H1 (cell line): ENCODE data around the gene DCANP1. TPM values are rescaled to one million over a fixed set of nuclear protein-coding genes. Genes with fewer than 3 reads are reported as not detected.

Source experiments
- CTCF ChIA-PET: fragments of 300-600 bp; sonication (Branson Sonifier 250); formaldehyde crosslinking; loops from one replicate; lab custom pipeline; 2021; ENCODE audit not compliant: partially characterized antibody; lab: Charles Lee
- POLR2A ChIA-PET: fragments of 300-600 bp; sonication (Branson Sonifier 250); formaldehyde crosslinking; loops from one replicate; lab custom pipeline; 2021; ENCODE audit warnings: inconsistent platforms; ENCODE audit not compliant: partially characterized antibody; lab: Charles Lee
- DNase-seq, 2 experiments: peaks; one replicate each; pipeline versions ENCODE4 v3.0.0 to v3.0.0-alpha.2; 2010 to 2022; ENCODE audit warnings: low spot score in 2 of 2, low read depth in 1 of 2, mixed read lengths in 1 of 2
- FAIRE-seq: peaks from 2 replicates; lab custom pipeline; 2011; peaks lifted over from hg19 to GRCh38; lab: Jason Lieb, UNC
- H2AFZ ChIP-seq: 2 replicates; pipeline ENCODE4 v1.8.1; 2012; ENCODE audit warnings: low read length, inconsistent platforms
- H2AK5ac ChIP-seq: 2 replicates; pipeline ENCODE4 v1.6.1; 2013; ENCODE audit warnings: low read depth, low read length
- H2BK120ac ChIP-seq: replicated peaks from 2 replicates; pipeline ENCODE3; 2013; ENCODE audit warnings: low read depth, low read length, inconsistent platforms
- H2BK12ac ChIP-seq: 2 replicates; pipeline ENCODE4 v1.6.1; 2013; ENCODE audit warnings: low read depth, low read length
- H2BK15ac ChIP-seq: 2 replicates; pipeline ENCODE4 v1.6.1; 2013; ENCODE audit warnings: low read length
- H2BK20ac ChIP-seq: 2 replicates; pipeline ENCODE4 v1.6.1; 2013; ENCODE audit warnings: low read length
- H2BK5ac ChIP-seq: 2 replicates; pipeline ENCODE4 v1.6.1; 2013; ENCODE audit warnings: low read depth, low read length
- H3K14ac ChIP-seq: 2 replicates; pipeline ENCODE4 v1.6.1; 2013; ENCODE audit warnings: inconsistent platforms; ENCODE audit not compliant: insufficient read length
- H3K18ac ChIP-seq: 2 replicates; pipeline ENCODE4 v1.6.1; 2013; ENCODE audit warnings: low read length; ENCODE audit errors: extremely low read depth
- H3K23ac ChIP-seq: 2 replicates; pipeline ENCODE4 v1.6.1; 2013; ENCODE audit warnings: inconsistent platforms; ENCODE audit not compliant: insufficient read length
- H3K23me2 ChIP-seq: 2 replicates; pipeline ENCODE4 v1.6.1; 2013; ENCODE audit warnings: low read depth, low read length
- H3K27ac ChIP-seq: 2 replicates; pipeline ENCODE4 v1.6.1; 2011; ENCODE audit warnings: low read depth, low read length, inconsistent platforms
- H3K27me3 ChIP-seq, 4 experiments: replicated peaks in 1 of 4; 1 replicate in 1 of 4; 2 replicates in 3 of 4; pipeline versions ENCODE4 v1.6.1 to v1.8.1; 2011 to 2013; ENCODE audit warnings: low read length in 3 of 4, mild to moderate bottlenecking in 3 of 4, inconsistent platforms in 2 of 4, mixed read lengths in 2 of 4, moderate library complexity in 1 of 4; ENCODE audit not compliant: control insufficient read depth in 3 of 4, insufficient read depth in 3 of 4; ENCODE audit errors: extremely low read depth in 1 of 4
- H3K36me3 ChIP-seq, 4 experiments: 2 replicates each; pipeline versions ENCODE4 v1.6.1 to v1.8.1; 2011 to 2013; ENCODE audit warnings: mild to moderate bottlenecking in 4 of 4, low read length in 3 of 4, moderate library complexity in 2 of 4, control low read depth in 1 of 4, inconsistent platforms in 1 of 4; ENCODE audit not compliant: insufficient read depth in 4 of 4, control insufficient read depth in 2 of 4
- H3K4ac ChIP-seq: replicated peaks from 2 replicates; pipeline ENCODE3; 2013; ENCODE audit warnings: low read length, low read depth, mixed read lengths, inconsistent platforms; ENCODE audit not compliant: insufficient read length
- H3K4me1 ChIP-seq, 4 experiments: replicated peaks in 1 of 4; 1 replicate in 1 of 4; 2 replicates in 3 of 4; pipeline versions ENCODE4 v1.6.1 to v1.8.1; 2011 to 2013; ENCODE audit warnings: low read length in 3 of 4, inconsistent platforms in 2 of 4, mixed read lengths in 1 of 4; ENCODE audit not compliant: insufficient read depth in 4 of 4, control insufficient read depth in 3 of 4
- H3K4me2 ChIP-seq, 2 experiments: 2 replicates each; pipeline versions ENCODE4 v1.6.1 to v1.8.1; 2011 to 2013; ENCODE audit warnings: low read depth in 2 of 2, low read length in 2 of 2, control low read depth in 1 of 2, inconsistent platforms in 1 of 2, mild to moderate bottlenecking in 1 of 2; ENCODE audit not compliant: insufficient read depth in 1 of 2
- H3K4me3 ChIP-seq, 4 experiments: fragments of 200-600, 300-600 bp in 1 of 4; sonication (generic), shearing (Covaris generic), sonication (Bioruptor Twin) in 1 of 4; 2 replicates each; pipeline versions ENCODE4 v1.5.1 to v1.8.1; 2011 to 2016; ENCODE audit warnings: low read length in 4 of 4, low read depth in 3 of 4, control low read depth in 2 of 4, inconsistent platforms in 2 of 4, mild to moderate bottlenecking in 2 of 4, mixed read lengths in 1 of 4, moderate library complexity in 1 of 4; ENCODE audit not compliant: insufficient read depth in 2 of 4; ENCODE audit errors: extremely low read depth in 1 of 4
- H3K56ac ChIP-seq: replicated peaks from 2 replicates; pipeline ENCODE3; 2013; ENCODE audit warnings: low read depth, mild to moderate bottlenecking, mixed read lengths, low read length, inconsistent platforms; ENCODE audit not compliant: insufficient read length
- H3K79me1 ChIP-seq: 2 replicates; pipeline ENCODE4 v1.6.1; 2013; ENCODE audit warnings: low read depth, low read length, control low read depth
- H3K79me2 ChIP-seq, 2 experiments: 2 replicates each; pipeline versions ENCODE4 v1.6.1 to v1.8.1; 2012 to 2013; ENCODE audit warnings: low read length in 2 of 2, mild to moderate bottlenecking in 2 of 2, inconsistent platforms in 1 of 2; ENCODE audit not compliant: insufficient read depth in 2 of 2, control insufficient read depth in 1 of 2
- H3K9ac ChIP-seq, 4 experiments: replicated peaks in 1 of 4; 1 replicate in 1 of 4; 2 replicates in 3 of 4; pipeline versions ENCODE4 v1.6.1 to v1.8.1; 2011 to 2013; ENCODE audit warnings: low read depth in 3 of 4, low read length in 3 of 4, control low read depth in 2 of 4, mild to moderate bottlenecking in 2 of 4, moderate library complexity in 2 of 4, inconsistent platforms in 1 of 4; ENCODE audit errors: extremely low read depth in 1 of 4
- H3K9me3 ChIP-seq, 2 experiments: 2 replicates each; pipeline versions ENCODE4 v1.6.1 to v1.8.1; 2012 to 2013; ENCODE audit warnings: mild to moderate bottlenecking in 2 of 2, moderate library complexity in 2 of 2, control low read depth in 1 of 2, inconsistent platforms in 1 of 2, low read depth in 1 of 2, low read length in 1 of 2, mixed read lengths in 1 of 2; ENCODE audit not compliant: insufficient read depth in 2 of 2
- H4K20me1 ChIP-seq, 2 experiments: replicated peaks in 1 of 2; 2 replicates each; pipeline versions ENCODE3 to v1.8.1; 2011 to 2013; ENCODE audit warnings: inconsistent platforms in 2 of 2, low read length in 2 of 2, mild to moderate bottlenecking in 1 of 2; ENCODE audit not compliant: insufficient read depth in 2 of 2, control insufficient read depth in 1 of 2
- H4K5ac ChIP-seq: 2 replicates; pipeline ENCODE4 v1.6.1; 2013; ENCODE audit warnings: low read length, low read depth, mixed read lengths, inconsistent platforms; ENCODE audit not compliant: insufficient read length
- H4K8ac ChIP-seq: 2 replicates; pipeline ENCODE4 v1.8.0; 2013; ENCODE audit warnings: mild to moderate bottlenecking, moderate library complexity, low read length, inconsistent platforms; ENCODE audit not compliant: insufficient read depth; ENCODE audit errors: extremely low read depth
- H4K91ac ChIP-seq: replicated peaks from 2 replicates; pipeline ENCODE3; 2013; ENCODE audit warnings: low read length, mixed read lengths, inconsistent platforms; ENCODE audit not compliant: insufficient read length
- E2F6 ChIP-seq: IDR thresholded peaks from 2 replicates; pipeline ENCODE4 v1.6.1; 2012; ENCODE audit warnings: inconsistent platforms
- EP300 ChIP-seq, 2 experiments: IDR thresholded peaks; 1 replicate in 1 of 2; 2 replicates in 1 of 2; pipeline ENCODE4 v1.6.1; 2011 to 2012; ENCODE audit warnings: low read depth in 2 of 2, low read length in 2 of 2, mild to moderate bottlenecking in 2 of 2, borderline replicate concordance in 1 of 2, inconsistent platforms in 1 of 2, moderate library complexity in 1 of 2
- WGBS, 2 experiments: shearing (Covaris generic) in 1 of 2; methylation state at CpG; one replicate each; pipeline versions ENCODE4 v1.1.6 to v1.1.7; 2013 to 2015; ENCODE audit warnings: low lambda C conversion rate in 2 of 2, mixed read lengths in 2 of 2, inconsistent platforms in 1 of 2, low coverage in 1 of 2, missing lambda C conversion rate in 1 of 2; ENCODE audit not compliant: insufficient replicate concordance in 2 of 2, insufficient coverage in 1 of 2, insufficient read length in 1 of 2; ENCODE audit errors: extremely low coverage in 1 of 2, missing lambda C conversion rate in 1 of 2; 5-methylcytosine and 5-hydroxymethylcytosine counted together
- polyA plus RNA-seq, 7 experiments: library from polyadenylated mRNA; depleted of rRNA in 3 of 7; stranded (reverse) in 5 of 7; unstranded in 2 of 7; fragments of >200 nt in 5 of 7; fragments of 200-250 nt in 2 of 7; gene quantifications; 1 replicate in 5 of 7; 2 replicates in 1 of 7; 4 replicates in 1 of 7; pipeline versions ENCODE4 v1.2.1 to v1.2.3, GENCODE V29; 2011 to 2013; ENCODE audit warnings: missing spikeins in 2 of 7, mixed read lengths in 2 of 7
- total RNA-seq: library from RNA; stranded (reverse); fragmentation: NEBNext Ultra II Directional; extraction: Animal tissue kit (Norgen Biotek cat#: 25700); gene quantifications from 2 replicates; pipeline ENCODE4 v1.2.1, GENCODE V29; 2021

The DCANP1 gene
- total and polyA plus RNA-seq, 2 of the 8 experiments (the other 6 are each of a cell fraction or from before 2014, with no cell fraction given), result not detected

GRCh38 chr5:135473956-135474670 is 27.0 kb upstream of the DCANP1 start:
- Histone ChIP-seq H3K9ac (no peak overlapping the region), H3K36me3 (no peaks in the 10 kb centered on the region), H3K23ac (no peak overlapping the region), H3K56ac (no peak overlapping the region), H3K79me1 (no peaks in the 10 kb centered on the region), H3K4me2 (no peak overlapping the region), H2BK15ac (no peak overlapping the region), H4K20me1 (peaks cover 0 to 3% of the 10 kb centered on the region in 2 experiments), H3K9me3 (no peaks in the 10 kb centered on the region), H3K79me2 (no peaks in the 10 kb centered on the region), H4K91ac (no peak overlapping the region), H3K27me3 (peaks cover 4 to 67% (median 41%) of the 10 kb centered on the region in 4 experiments), H3K14ac (no peak overlapping the region), H2BK120ac (no peak overlapping the region), H4K5ac (no peak overlapping the region), H4K8ac (no peak overlapping the region)
- 83% methylated on average over 12 of the region's 12 CpGs; no CpG with 5 or more reads in 1 of the 2 experiments for WGBS, 2 experiments
- ChIA-PET POLR2A (no interaction called here), CTCF (interaction anchor here (0.9 to 9.3 kb wide), 8 partner anchors 8 to 255 kb away, joined by 3 to 122 read pairs (median 4); no protein-coding TSS in a partner anchor)
- DNase-seq (no peak), FAIRE-seq (no peak)
- no peak for TF ChIP-seq EP300 (IDR thresholded peaks at IDR 0.05; ENCODE audit: borderline replicate concordance in 1 of 2, low read depth in 2 of 2, low read length in 2 of 2)
- TF ChIP-seq E2F6, result 0 out of 2 replicates have a peak, but pooled peaks have one; percentile 27
- TF ChIP-seq, all 59 proteins: peak for 1
- Histone ChIP-seq H3K18ac (no peak overlapping the region), H2AK5ac (no peak overlapping the region), H3K4ac (no peak overlapping the region), H2AFZ (no peak overlapping the region), H2BK20ac (no peak overlapping the region), H3K4me3 (no peak overlapping the region), H2BK5ac (no peak overlapping the region), H2BK12ac (no peak overlapping the region), H3K27ac (no peak overlapping the region), H3K23me2 (no peaks in the 10 kb centered on the region), H3K4me1 (peaks cover 0 to 13% (median 7%) of the 10 kb centered on the region in 4 experiments; a peak in 5 of 7 replicates)
